Neuron (in vitro differentiated cells): ENCODE measurements around the gene FHIP1A.

Experiments used
- H2AFZ ChIP-seq: one replicate; pipeline ENCODE4 v1.6.1; 2013; ENCODE audit warnings: low read depth, mild to moderate bottlenecking, inconsistent platforms, low read length, moderate library complexity
- H3K27me3 ChIP-seq: one replicate; pipeline ENCODE4 v1.6.1; 2013; ENCODE audit warnings: low read length; ENCODE audit not compliant: insufficient read depth
- H3K36me3 ChIP-seq: one replicate; pipeline ENCODE4 v1.6.1; 2013; ENCODE audit warnings: low read length; ENCODE audit not compliant: insufficient read depth
- H3K4me1 ChIP-seq: one replicate; pipeline ENCODE4 v1.6.1; 2013; ENCODE audit warnings: low read length; ENCODE audit not compliant: insufficient read depth
- H3K4me3 ChIP-seq: 2 replicates; pipeline ENCODE4 v1.5.1; 2013; ENCODE audit warnings: mild to moderate bottlenecking, low read length, moderate library complexity
- H3K9me3 ChIP-seq: one replicate; pipeline ENCODE4 v1.6.1; 2013; ENCODE audit warnings: low read length

The FHIP1A gene

GRCh38 chr4:151443752-151444151 lies 34.8 kb downstream of the FHIP1A start:
- Histone ChIP-seq H3K36me3 (no peaks in the 10 kb centered on the region), H3K4me1 (no peaks in the 10 kb centered on the region)

GRCh38 chr4:151446208-151446607 lies 37.2 kb downstream of the FHIP1A start:
- H3K4me1 ChIP-seq, result no peaks in the 10 kb centered on the region
- no peaks in the 10 kb centered on the region for H3K9me3 ChIP-seq
- H3K4me3 ChIP-seq, result no peak overlapping the region
- H3K27me3 ChIP-seq, result no peaks in the 10 kb centered on the region
- H2AFZ ChIP-seq, result no peak overlapping the region
- H3K36me3 ChIP-seq, result no peaks in the 10 kb centered on the region

More at GRCh38 chr4:151443752-151444151, 34.8 kb downstream of the FHIP1A start:
- H3K4me3 ChIP-seq, result no peak overlapping the region
- peaks cover 2% of the 10 kb centered on the region for H3K27me3 ChIP-seq
- H3K9me3 ChIP-seq, result no peaks in the 10 kb centered on the region
- no peak overlapping the region for H2AFZ ChIP-seq

- no peaks in the 10 kb centered on the region for H3K9me3 ChIP-seq
- H3K4me3 ChIP-seq, result no peak overlapping the region
- H3K36me3 ChIP-seq, result no peaks in the 10 kb centered on the region
- H3K27me3 ChIP-seq, result no peaks in the 10 kb centered on the region
- H3K4me1 ChIP-seq, result no peaks in the 10 kb centered on the region
- no peak overlapping the region for H2AFZ ChIP-seq
Measured at GRCh38 chr4:151454513-151454912, 45.5 kb downstream of the FHIP1A start.

DNA sequence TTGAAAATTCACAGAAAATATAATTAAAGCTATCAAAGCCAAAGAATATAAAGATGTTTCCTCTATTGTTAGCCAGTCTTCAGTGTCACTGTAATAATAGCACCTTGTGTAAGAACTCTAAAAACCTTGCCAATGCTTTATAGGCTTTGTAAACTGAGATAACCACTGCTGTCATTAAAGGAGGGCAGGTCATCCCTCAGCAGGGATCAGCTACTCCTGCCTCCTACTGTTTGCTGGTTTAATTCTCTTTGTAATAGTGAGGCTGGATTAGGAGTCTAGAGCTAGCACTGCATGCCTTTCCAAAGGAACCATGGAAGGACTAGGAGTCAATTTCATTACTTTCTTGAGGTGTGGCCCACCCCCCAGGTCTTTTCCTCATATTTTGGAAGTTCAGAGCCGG lies 46.2 kb downstream of the FHIP1A start:
- H3K9me3 ChIP-seq, result no peaks in the 10 kb centered on the region
- H3K27me3 ChIP-seq, result no peaks in the 10 kb centered on the region
- H2AFZ ChIP-seq, result no peak overlapping the region
- no peaks in the 10 kb centered on the region for H3K36me3 ChIP-seq
- no peaks in the 10 kb centered on the region for H3K4me1 ChIP-seq
- H3K4me3 ChIP-seq, result no peak overlapping the region

- H3K4me3 ChIP-seq, result no peak overlapping the region
- no peak overlapping the region for H2AFZ ChIP-seq
- no peaks in the 10 kb centered on the region for H3K9me3 ChIP-seq
- no peaks in the 10 kb centered on the region for H3K4me1 ChIP-seq
- no peaks in the 10 kb centered on the region for H3K36me3 ChIP-seq
- no peaks in the 10 kb centered on the region for H3K27me3 ChIP-seq
Measured at GRCh38 chr4:151458148-151458547, 49.2 kb downstream of the FHIP1A start.
